HUDEP-2 (cell line): Measurements from ENCODE around the gene AGAP1.
A peak's percentile ranks its signal among the peaks of the same experiment; 100 is the strongest.

ENCODE experiments used
- DNase-seq, 76 experiments: peaks; one replicate each; lab custom pipeline; 2025; ENCODE audit not compliant: unreplicated experiment in 76 of 76; lab: John Stamatoyannopoulos, UW

The AGAP1 gene

GRCh38 chr2:235672720-235673119 is 178.9 kb downstream of the AGAP1 start:
- no peak for DNase-seq

DNA sequence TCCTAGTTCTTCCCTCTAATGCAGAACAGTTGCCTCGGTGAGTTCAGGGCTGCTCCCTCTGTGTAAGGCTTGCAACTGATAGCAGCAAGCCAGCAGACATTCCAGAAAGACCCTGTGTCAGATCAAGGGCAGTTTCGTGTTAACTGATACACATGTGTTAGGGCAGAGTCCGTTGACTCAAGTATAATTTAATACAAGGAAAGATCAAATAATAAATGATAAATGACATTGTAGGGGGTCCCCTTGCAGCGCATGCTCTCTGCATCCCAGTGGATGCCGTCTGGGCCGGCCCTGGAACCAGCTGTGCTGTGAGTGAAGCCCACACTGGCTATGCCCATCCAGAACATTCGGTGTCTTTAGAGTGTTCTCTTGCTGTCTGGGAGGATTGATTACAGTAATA is 180.3 kb downstream of the AGAP1 start:
- peak in 1 of 76 experiments; percentile 16 for DNase-seq

GRCh38 chr2:235674812-235675211 is 181.0 kb downstream of the AGAP1 start:
- no peak for DNase-seq

- DNase-seq: no peak
Measured at GRCh38 chr2:235675678-235676535, 182.1 kb downstream of the AGAP1 start.

- DNase-seq: no peak
Measured at GRCh38 chr2:235676536-235676799, 182.6 kb downstream of the AGAP1 start.

- DNase-seq: no peak
Measured at GRCh38 chr2:235677276-235677788, 183.5 kb downstream of the AGAP1 start.

DNA sequence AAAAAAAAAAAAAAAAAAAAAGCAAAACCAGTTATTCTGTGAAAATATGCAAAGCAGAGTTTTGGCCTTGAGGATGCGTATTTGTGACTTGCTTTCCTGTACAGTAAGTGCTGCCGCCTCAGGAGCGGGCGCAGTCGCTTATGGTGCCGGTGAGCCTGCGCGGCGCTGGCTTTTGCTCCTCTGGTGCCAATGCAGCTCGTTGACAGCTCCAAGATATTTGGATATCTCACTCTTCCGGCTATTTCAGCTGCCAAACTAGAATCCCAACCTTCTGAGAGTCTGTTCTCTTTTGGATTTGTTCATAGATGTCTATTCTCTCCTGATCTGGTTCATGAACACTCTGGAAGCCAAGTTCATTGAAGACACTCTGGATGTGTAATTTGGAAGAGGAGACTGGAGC is 184.1 kb downstream of the AGAP1 start:
- DNase-seq: no peak

DNA sequence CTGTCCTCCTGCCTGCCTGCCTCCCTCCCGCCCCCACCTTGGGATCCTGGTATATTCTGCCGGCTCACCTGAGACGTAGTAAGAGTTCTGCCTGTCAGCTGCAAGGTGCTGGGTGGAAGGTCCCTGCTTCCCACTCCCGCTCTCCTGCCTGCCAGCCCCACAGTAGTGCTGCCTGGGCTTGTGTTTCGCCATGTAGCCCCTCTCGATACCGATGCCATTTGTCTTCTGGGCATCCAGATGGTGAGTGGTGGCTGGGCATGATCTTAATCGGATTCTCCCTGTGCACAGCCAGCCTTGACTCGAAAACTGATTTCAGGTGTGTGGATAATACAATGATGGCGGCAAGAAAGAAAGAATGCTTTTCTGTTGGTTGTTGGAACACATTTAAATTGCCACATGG is 184.9 kb downstream of the AGAP1 start:
- DNase-seq: no peak

DNA sequence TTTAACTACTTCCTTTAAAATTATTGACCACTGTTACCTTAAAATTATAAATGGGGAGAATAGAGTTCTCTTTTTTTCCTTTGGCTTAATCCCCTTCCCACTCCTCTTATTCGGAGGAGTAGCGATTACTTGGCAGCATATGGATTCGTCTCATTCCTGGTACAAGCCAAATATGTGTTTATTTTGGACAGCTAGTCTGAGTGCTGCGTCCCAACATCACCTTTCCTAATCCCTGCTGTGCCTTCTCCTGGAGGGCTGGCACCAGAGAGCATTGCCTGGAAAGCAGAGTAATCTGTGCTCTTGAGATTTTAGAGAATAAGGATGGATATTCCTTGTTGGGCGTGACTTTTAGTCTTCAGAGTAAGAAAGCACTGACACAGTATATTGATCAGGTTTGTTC is 185.6 kb downstream of the AGAP1 start:
- DNase-seq: no peak

DNA sequence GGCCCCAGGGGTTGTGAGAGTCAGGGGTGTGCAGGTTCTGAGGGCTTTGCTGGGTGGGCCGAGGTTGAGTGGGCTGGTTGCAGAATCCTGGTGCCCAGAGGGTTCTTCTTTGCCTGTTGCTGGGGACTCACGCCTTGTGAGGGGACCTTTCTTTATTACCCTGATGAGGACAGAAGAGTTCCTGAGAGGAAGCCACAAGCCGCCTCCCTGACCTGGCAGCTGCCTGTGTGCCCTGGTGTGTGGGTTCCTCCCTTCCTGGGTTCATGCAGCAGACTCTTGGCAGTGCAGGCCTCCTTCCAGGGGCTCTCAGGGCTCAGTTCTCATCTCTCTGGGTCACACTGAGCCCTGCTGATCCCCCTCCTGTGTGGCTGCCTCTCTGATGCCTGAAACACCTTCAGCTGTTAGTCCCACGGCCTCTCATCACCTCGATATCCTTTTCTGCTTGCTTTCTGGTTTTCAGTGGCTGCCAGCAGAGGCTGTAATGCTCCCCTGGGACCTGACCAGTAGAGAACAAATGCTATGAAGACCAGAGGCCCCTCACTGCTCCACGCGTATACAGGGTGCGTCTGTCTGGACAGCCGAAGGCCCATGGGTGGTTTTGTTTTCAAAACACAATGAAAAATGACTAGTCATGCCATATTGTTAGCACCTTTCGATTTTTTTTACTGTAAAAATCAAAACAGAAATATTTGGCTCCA is 191.3 kb downstream of the AGAP1 start:
- DNase-seq: peak in 4 of 76 experiments; percentile 3 to 8 (median 6)

DNA sequence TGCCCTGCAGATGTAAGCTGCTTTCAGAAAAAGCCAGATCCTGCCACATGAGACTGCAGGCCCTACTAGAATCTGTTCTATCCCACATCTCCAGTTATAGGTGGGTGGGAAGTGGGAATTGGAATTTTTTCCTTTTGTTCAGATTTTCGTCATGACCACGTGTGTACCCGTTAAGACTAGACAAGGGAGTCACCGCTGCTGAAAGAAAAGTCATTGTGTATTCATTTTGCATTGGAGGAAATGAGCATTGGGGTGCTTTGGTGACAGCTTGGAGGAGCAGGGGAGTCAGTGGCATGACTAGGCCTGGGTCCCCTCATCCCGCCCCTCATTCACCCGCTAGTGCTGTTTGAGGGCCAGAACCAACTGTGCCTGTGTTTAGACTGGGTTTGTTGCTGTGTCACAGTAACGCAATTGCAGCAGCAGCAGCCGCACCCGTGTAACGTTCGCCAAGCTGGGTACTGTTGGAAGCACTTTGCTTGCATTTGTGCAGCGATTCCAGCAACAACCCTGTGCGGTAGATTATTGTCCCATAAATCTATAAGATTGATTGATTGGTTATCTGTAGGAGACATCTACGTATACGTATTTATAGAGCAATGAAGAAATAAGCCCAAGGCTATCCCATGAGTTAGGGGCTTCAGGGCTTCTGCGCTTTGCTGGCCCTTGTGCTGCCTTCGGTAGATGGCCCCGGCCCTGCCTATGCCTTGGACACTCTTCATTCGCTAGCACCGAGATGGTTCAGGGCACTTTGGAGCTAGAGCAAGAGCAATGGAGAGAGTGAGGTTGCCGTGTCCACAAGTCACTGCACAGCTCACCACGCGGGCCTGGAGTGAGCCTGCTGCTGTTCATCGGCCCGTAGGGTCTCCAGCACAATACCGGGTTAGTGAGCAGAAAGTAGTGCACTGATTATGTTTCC is 194.9 kb downstream of the AGAP1 start:
- no peak for DNase-seq

- no peak for DNase-seq
Measured at GRCh38 chr2:235689427-235689853, 195.6 kb downstream of the AGAP1 start.

- no peak for DNase-seq
Measured at GRCh38 chr2:235690082-235690808, 196.4 kb downstream of the AGAP1 start.

GRCh38 chr2:235690809-235691450 is 197.1 kb downstream of the AGAP1 start:
- no peak for DNase-seq

DNA sequence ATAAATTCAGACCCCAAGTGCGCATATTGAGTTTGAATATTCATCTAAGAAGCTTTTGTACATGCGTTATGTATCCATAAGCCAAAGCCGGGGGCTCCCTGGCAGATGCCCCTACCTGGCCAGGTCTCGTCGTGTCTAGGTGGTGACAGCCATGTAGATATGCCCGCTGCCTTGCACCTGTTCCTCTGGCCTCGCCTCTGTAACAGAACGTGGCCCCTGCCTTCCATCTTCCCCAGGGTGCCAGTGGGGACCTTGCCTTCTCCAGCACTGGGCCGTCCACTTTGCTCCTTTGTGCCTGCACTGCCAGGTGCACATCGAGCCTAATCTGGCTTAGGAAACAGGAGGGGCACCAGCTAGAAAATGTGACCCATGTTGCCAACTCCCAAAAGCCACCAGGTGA is 198.2 kb downstream of the AGAP1 start:
- peak in 1 of 76 experiments; percentile 40 for DNase-seq

- peak in 75 of 76 experiments; percentile 61 to 97 (median 89) for DNase-seq
Measured at GRCh38 chr2:235692671-235693171, 198.9 kb downstream of the AGAP1 start.

GRCh38 chr2:235693279-235693678 is 199.4 kb downstream of the AGAP1 start:
- DNase-seq: peak in 3 of 76 experiments; percentile 8 to 40 (median 30)

DNA sequence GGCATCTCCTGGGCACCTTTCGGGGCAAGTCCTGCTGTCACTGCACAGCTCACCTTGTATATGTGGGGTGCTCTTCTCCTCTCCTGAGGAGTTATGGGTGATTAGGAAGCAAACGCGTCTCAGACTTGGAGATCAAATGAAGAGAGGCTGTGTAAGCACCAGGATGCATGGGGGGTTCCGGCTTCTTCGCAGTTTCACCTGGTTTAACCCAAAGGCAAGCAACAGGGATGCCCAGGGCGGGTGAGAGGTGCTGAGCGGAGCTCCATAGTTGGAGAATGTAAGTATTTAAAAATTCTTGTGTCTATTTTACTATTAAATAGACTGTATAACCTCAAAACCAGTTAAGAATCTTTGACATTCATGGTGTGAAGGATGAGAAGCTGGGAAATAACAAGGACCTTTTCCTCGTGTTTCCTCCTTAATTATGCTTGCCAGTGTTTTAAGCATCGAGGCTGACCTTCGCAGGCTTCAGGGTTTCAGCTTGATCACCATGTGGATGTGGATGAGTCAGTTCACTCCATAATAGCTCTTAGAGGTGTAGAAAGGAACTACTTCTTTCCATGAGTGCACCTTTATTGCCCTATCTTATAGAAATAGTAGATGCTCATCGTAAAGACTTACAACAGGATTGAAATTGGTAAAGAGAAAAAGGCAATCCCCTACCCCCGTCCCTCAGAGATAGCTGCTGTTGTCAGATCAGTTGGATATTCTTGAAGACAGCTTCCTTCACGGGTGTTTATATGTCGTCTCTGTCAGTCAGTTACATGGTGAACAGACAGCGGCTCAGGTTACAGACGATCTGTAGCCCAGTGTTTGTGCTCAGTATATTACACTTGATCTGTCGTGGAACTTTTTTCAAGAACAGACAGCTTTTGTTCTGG is 201.1 kb downstream of the AGAP1 start:
- no peak for DNase-seq

DNA sequence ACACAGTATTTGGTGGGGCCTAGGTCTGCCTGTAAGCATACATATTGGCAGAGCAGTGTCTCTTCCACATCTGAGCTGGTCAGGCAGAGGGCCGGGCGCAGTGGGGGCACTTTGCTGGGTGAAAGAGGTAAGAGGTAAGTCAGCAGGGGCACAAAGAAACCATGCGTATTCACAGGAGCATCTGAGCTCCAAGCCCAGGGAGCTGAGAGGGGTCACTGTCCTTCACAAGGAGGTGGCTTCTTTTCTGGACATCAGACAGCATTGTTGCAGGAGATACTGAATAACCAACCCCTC is 201.7 kb downstream of the AGAP1 start:
- DNase-seq: no peak
